ENCODE results near the gene TTI1. TPM values are rescaled to one million over a fixed set of nuclear protein-coding genes. Genes with fewer than 3 reads are reported as not detected.

TTI1 gene
- total RNA-seq, 1 donor from 2014 or later = 30.1 TPM

GRCh38 chr20:38055294-38055693, 22.0 kb upstream of the TTI1 start:
- intact Hi-C loops (cut with micrococcal nuclease) = loop anchor here (5.0 to 10.0 kb wide), 2 partner anchors 250 to 493 kb away; partner anchors contain the start of gene BPI

- intact Hi-C loops (cut with micrococcal nuclease) = loop anchor here (5.0 to 10.0 kb wide), 2 partner anchors 250 to 492 kb away; partner anchors contain the start of gene BPI
Measured at GRCh38 chr20:38054647-38055046, 21.4 kb upstream of the TTI1 start.

- intact Hi-C loops (cut with micrococcal nuclease) = loop anchor here (10.0 kb wide), 1 partner anchor 252 kb away; the partner anchor contains the start of gene BPI
Measured at GRCh38 chr20:38052870-38053269, 19.6 kb upstream of the TTI1 start.

GRCh38 chr20:38050686-38051085, 17.4 kb upstream of the TTI1 start:
- intact Hi-C loops (cut with micrococcal nuclease) = loop anchor here (10.0 kb wide), 1 partner anchor 254 kb away; the partner anchor contains the start of gene BPI

GRCh38 chr20:38049800-38050199, 16.5 kb upstream of the TTI1 start:
- intact Hi-C loops (cut with micrococcal nuclease) = loop anchor here (10.0 kb wide), 1 partner anchor 255 kb away; the partner anchor contains the start of gene BPI

GRCh38 chr20:38046572-38046971, 13.3 kb upstream of the TTI1 start:
- intact Hi-C loops (cut with micrococcal nuclease) = no loop called here

GRCh38 chr20:38044685-38045084, 11.4 kb upstream of the TTI1 start:
- intact Hi-C loops (cut with micrococcal nuclease) = no loop called here

- intact Hi-C loops (cut with micrococcal nuclease) = no loop called here
Measured at GRCh38 chr20:38043512-38044300, 10.4 kb upstream of the TTI1 start.

GRCh38 chr20:38040276-38040675, 7.0 kb upstream of the TTI1 start:
- intact Hi-C loops (cut with micrococcal nuclease) = no loop called here

- intact Hi-C loops (cut with micrococcal nuclease) = loop anchor here (10.0 kb wide), 1 partner anchor 842 kb away; no protein-coding TSS in a partner anchor
Measured at GRCh38 chr20:38036366-38036765, 3.1 kb upstream of the TTI1 start.

GRCh38 chr20:38034961-38035360, 1.7 kb upstream of the TTI1 start:
- intact Hi-C loops (cut with micrococcal nuclease) = loop anchor here (5.0 to 10.0 kb wide), 2 partner anchors 508 to 840 kb away; partner anchors contain the start of gene BLCAP

GRCh38 chr20:38034108-38034649, 923 bp upstream of the TTI1 start:
- intact Hi-C loops (cut with micrococcal nuclease) = loop anchor here (5.0 to 10.0 kb wide), 2 partner anchors 507 to 839 kb away; partner anchors contain the start of gene BLCAP

- intact Hi-C loops (cut with micrococcal nuclease) = loop anchor here (1.0 to 10.0 kb wide), 9 partner anchors 25 to 838 kb away; partner anchors contain the start of genes BLCAP, MANBAL, RALGAPB and SNHG17
Measured at GRCh38 chr20:38032585-38033329, 499 bp downstream of the TTI1 start.

GRCh38 chr20:38031957-38032356, 1.3 kb downstream of the TTI1 start:
- intact Hi-C loops (cut with micrococcal nuclease) = loop anchor here (2.0 to 10.0 kb wide), 4 partner anchors 441 to 837 kb away; partner anchors contain the start of genes BLCAP, MANBAL and RALGAPB

GRCh38 chr20:38029453-38029852, 3.8 kb downstream of the TTI1 start:
- intact Hi-C loops (cut with micrococcal nuclease) = no loop called here

GRCh38 chr20:38024496-38024895, 8.8 kb downstream of the TTI1 start:
- intact Hi-C loops (cut with micrococcal nuclease) = no loop called here

- intact Hi-C loops (cut with micrococcal nuclease) = no loop called here
Measured at GRCh38 chr20:38023181-38024001, 9.9 kb downstream of the TTI1 start.

- intact Hi-C loops (cut with micrococcal nuclease) = no loop called here
Measured at GRCh38 chr20:38021087-38021772, 12.0 kb downstream of the TTI1 start.

GRCh38 chr20:38018385-38018784, 14.9 kb downstream of the TTI1 start:
- intact Hi-C loops (cut with micrococcal nuclease) = no loop called here

GRCh38 chr20:38017959-38018358, 15.3 kb downstream of the TTI1 start:
- intact Hi-C loops (cut with micrococcal nuclease) = no loop called here
